ENCODE measurements around the gene ZC2HC1B.

The ZC2HC1B gene

DNA sequence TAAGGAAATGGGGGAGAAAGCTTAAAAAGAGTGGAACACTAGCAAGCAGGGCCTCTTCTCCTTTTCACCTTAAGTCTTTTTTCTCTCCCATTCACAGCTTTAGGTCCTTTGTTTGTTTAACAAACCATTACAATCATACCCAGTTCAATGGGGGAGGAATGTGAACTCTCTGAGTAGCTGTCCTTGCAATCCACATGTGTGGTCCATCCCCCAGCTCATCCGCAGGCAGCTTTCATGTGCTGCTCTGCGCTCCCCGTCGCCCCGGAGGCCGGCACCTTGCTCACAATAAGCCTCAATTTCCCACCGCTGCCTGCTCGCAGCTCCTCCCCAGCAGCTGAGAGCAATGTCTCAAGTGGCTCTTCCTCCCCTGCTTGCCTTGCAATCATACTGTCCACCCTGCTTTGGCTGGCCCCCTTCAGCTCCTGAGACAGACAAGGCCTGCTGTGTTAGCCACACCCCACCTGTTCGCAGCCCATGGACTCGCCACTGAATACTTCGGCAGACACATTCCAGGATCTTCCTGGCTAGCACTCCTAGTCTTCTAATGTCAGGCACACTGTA lies 94.6 kb downstream of the ZC2HC1B start:
- H3K27ac ChIP-seq (ENCODE audit: low read length) = no peak overlapping the region
- no peak overlapping the region for H3K4me2 ChIP-seq (ENCODE audit: low read length)
- H3K79me2 ChIP-seq (ENCODE audit: low read length) = no peaks in the 10 kb centered on the region
- TF ChIP-seq EZH2phosphoT487 (IDR thresholded peaks at IDR 0.05; ENCODE audit: low read depth) = no peak
- H3K4me3 ChIP-seq (ENCODE audit: low read length) = no peak overlapping the region
- no peaks in the 10 kb centered on the region for H3K36me3 ChIP-seq (replicated peaks; ENCODE audit: low read depth, low read length)
- H3K9me3 ChIP-seq (ENCODE audit: insufficient read depth, low read length) = no peaks in the 10 kb centered on the region
- H2AFZ ChIP-seq (ENCODE audit: low read depth, low read length) = no peak overlapping the region
- H3K27me3 ChIP-seq (ENCODE audit: low read depth, low read length) = no peaks in the 10 kb centered on the region
- no peaks in the 10 kb centered on the region for H3K4me1 ChIP-seq (ENCODE audit: low read length)
- no peak overlapping the region for H3K9ac ChIP-seq (ENCODE audit: low read length)
- no peaks in the 10 kb centered on the region for H4K20me1 ChIP-seq (ENCODE audit: insufficient read depth, low read length)

DNA sequence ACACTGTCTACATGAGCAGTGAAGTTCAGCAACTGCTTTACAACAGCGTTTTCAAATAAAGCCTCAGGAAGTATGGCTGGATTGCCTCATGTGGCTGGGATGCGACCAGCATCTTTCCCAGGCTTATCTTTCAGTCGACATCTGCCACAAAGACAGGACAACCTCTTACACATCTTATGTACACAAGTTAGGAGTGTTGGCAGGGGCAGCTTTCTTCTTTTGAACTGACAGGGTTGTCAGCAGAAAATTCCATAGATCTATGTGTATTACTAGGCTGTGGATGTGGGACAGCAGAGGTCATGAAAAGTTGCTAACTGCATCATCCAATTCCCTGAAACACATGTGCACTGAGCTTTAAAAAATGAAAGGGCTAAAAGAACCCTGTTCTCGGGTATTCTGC lies 95.7 kb downstream of the ZC2HC1B start:
- Histone ChIP-seq H3K79me2 (ENCODE audit: low read length) (no peaks in the 10 kb centered on the region), H3K9ac (ENCODE audit: low read length) (no peak overlapping the region), H3K4me3 (ENCODE audit: low read length) (no peak overlapping the region), H2AFZ (ENCODE audit: low read depth, low read length) (no peak overlapping the region), H3K27ac (ENCODE audit: low read length) (no peak overlapping the region), H3K4me1 (ENCODE audit: low read length) (no peaks in the 10 kb centered on the region), H3K36me3 (replicated peaks; ENCODE audit: low read depth, low read length) (no peaks in the 10 kb centered on the region), H4K20me1 (ENCODE audit: insufficient read depth, low read length) (no peaks in the 10 kb centered on the region), H3K4me2 (ENCODE audit: low read length) (no peak overlapping the region), H3K27me3 (ENCODE audit: low read depth, low read length) (no peaks in the 10 kb centered on the region), H3K9me3 (ENCODE audit: insufficient read depth, low read length) (no peaks in the 10 kb centered on the region)
- TF ChIP-seq EZH2phosphoT487 (IDR thresholded peaks at IDR 0.05; ENCODE audit: low read depth) = no peak
- TF ChIP-seq, protein P1, sequence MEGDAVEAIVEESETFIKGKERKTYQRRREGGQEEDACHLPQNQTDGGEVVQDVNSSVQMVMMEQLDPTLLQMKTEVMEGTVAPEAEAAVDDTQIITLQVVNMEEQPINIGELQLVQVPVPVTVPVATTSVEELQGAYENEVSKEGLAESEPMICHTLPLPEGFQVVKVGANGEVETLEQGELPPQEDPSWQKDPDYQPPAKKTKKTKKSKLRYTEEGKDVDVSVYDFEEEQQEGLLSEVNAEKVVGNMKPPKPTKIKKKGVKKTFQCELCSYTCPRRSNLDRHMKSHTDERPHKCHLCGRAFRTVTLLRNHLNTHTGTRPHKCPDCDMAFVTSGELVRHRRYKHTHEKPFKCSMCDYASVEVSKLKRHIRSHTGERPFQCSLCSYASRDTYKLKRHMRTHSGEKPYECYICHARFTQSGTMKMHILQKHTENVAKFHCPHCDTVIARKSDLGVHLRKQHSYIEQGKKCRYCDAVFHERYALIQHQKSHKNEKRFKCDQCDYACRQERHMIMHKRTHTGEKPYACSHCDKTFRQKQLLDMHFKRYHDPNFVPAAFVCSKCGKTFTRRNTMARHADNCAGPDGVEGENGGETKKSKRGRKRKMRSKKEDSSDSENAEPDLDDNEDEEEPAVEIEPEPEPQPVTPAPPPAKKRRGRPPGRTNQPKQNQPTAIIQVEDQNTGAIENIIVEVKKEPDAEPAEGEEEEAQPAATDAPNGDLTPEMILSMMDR (IDR thresholded peaks at IDR 0.05; ENCODE audit: low read depth, low read length) = no peak

DNA sequence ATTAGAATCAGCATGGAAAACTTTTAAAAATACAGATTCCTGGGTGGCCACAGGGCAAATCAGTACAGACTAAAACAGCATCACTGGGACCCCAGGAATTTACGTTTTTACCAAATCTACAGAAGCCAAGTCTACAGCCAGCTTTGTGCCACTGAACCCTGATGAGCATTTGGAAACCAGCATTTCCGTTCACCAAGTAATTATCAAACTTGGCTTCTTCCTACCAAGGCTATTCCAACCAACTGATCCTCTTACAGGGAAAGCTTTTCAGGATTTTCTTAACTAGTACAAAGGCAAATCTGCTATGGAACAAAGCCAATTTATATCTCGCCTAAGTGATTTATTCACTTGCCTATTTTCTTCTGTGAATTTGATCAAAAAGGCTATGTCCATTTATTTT lies 96.8 kb downstream of the ZC2HC1B start:
- Histone ChIP-seq H3K27me3 (ENCODE audit: low read depth, low read length) (no peaks in the 10 kb centered on the region), H4K20me1 (ENCODE audit: insufficient read depth, low read length) (no peaks in the 10 kb centered on the region), H3K9me3 (ENCODE audit: insufficient read depth, low read length) (no peaks in the 10 kb centered on the region), H3K4me3 (ENCODE audit: low read length) (no peak overlapping the region), H3K4me2 (ENCODE audit: low read length) (no peak overlapping the region), H3K79me2 (ENCODE audit: low read length) (no peaks in the 10 kb centered on the region), H3K9ac (ENCODE audit: low read length) (no peak overlapping the region), H3K36me3 (replicated peaks; ENCODE audit: low read depth, low read length) (no peaks in the 10 kb centered on the region), H3K4me1 (ENCODE audit: low read length) (no peaks in the 10 kb centered on the region), H3K27ac (ENCODE audit: low read length) (no peak overlapping the region), H2AFZ (ENCODE audit: low read depth, low read length) (no peak overlapping the region)
- TF ChIP-seq, protein P1 (IDR thresholded peaks at IDR 0.05; ENCODE audit: low read depth, low read length) = no peak
- TF ChIP-seq EZH2phosphoT487 (IDR thresholded peaks at IDR 0.05; ENCODE audit: low read depth) = no peak

DNA sequence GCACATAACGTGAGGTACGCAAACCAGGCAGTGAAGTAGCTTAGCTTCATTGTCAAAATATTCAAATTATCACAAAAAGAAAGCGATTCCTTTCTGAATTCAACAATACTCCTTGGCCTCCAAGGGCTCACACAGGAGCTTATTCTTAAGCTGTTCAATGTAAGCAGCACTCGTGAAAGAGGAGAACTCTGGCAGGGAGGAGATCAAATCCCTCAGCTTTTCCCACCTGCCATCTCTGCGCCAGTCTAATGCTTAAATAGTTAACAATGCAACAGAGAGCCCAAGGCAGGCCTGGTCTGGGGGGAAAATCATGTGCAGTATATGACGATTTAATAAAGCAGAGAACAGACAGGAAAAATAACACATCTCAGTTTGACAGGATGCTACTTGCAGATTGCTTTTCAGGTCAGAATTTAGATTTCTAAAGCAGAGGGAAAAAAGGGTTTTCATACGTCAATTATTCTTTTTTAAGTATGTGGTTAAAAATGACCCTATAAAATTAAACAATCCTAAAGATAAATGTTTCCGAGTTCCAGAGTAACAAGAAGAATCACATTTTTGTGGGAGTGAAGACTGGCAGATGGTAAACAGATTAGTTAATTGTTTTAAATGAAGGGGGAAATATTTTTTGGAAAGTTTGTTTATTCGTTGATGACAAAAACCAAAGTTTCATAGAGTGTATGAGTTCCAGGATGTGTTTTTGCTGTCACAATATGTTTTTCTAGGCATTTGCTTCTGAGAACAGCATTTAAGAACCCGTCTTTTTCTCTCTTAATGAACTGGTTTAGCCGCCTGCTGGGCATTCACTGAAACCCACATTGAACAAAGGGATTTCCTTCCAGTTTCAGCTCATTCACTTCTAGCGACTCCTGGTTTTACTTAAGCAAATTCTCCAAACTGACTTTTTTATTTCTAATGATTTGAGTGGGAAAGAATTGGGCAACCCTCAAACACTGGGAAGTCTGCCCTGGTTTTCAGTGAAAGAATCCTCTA lies 97.9 kb downstream of the ZC2HC1B start:
- Histone ChIP-seq H3K27me3 (ENCODE audit: low read depth, low read length) (no peaks in the 10 kb centered on the region), H3K4me2 (ENCODE audit: low read length) (no peak overlapping the region)

More for the DNA sequence above, 97.9 kb downstream of the ZC2HC1B start:
- TF ChIP-seq, protein P1 (IDR thresholded peaks at IDR 0.05; ENCODE audit: low read depth, low read length) = no peak
- TF ChIP-seq EZH2phosphoT487 (IDR thresholded peaks at IDR 0.05; ENCODE audit: low read depth) = no peak
- Histone ChIP-seq H3K4me3 (ENCODE audit: low read length) (no peak overlapping the region), H3K9me3 (ENCODE audit: insufficient read depth, low read length) (no peaks in the 10 kb centered on the region), H3K4me1 (ENCODE audit: low read length) (no peaks in the 10 kb centered on the region), H3K9ac (ENCODE audit: low read length) (no peak overlapping the region), H3K36me3 (replicated peaks; ENCODE audit: low read depth, low read length) (peaks cover 2% of the 10 kb centered on the region), H3K79me2 (ENCODE audit: low read length) (no peaks in the 10 kb centered on the region), H4K20me1 (ENCODE audit: insufficient read depth, low read length) (no peaks in the 10 kb centered on the region), H2AFZ (ENCODE audit: low read depth, low read length) (no peak overlapping the region), H3K27ac (ENCODE audit: low read length) (no peak overlapping the region)

All from OCI-LY3 (cell line).